Mesenchymal stem cell (in vitro differentiated cells and primary cell): ENCODE data around the gene DHH.

Experiments used
- DNase-seq: peaks from one replicate; pipeline ENCODE4 v3.0.0-alpha.2; 2013
- H2AFZ ChIP-seq: one replicate; pipeline ENCODE4 v1.6.1; 2013; ENCODE audit warnings: low read depth, mild to moderate bottlenecking, control low read depth, inconsistent platforms, low read length, moderate library complexity
- H2AK5ac ChIP-seq: 2 replicates; pipeline ENCODE4 v1.6.1; 2013; ENCODE audit warnings: low read length, moderate library complexity, mild to moderate bottlenecking, inconsistent platforms; ENCODE audit not compliant: severe bottlenecking
- H2BK120ac ChIP-seq: one replicate; pipeline ENCODE4 v1.6.1; 2013; ENCODE audit warnings: low read depth, mild to moderate bottlenecking, inconsistent platforms, low read length, moderate library complexity
- H2BK12ac ChIP-seq, 2 experiments: one replicate each; pipeline ENCODE4 v1.6.1; 2013; ENCODE audit warnings: inconsistent platforms in 2 of 2, low read length in 2 of 2, mild to moderate bottlenecking in 2 of 2, moderate library complexity in 2 of 2, control low read depth in 1 of 2
- H2BK15ac ChIP-seq: one replicate; pipeline ENCODE4 v1.6.1; 2013; ENCODE audit warnings: mild to moderate bottlenecking, low read depth, inconsistent platforms; ENCODE audit not compliant: poor library complexity, severe bottlenecking
- H2BK5ac ChIP-seq: 2 replicates; pipeline ENCODE4 v1.6.1; 2013; ENCODE audit warnings: low read depth, mild to moderate bottlenecking, low read length, control low read depth, inconsistent platforms; ENCODE audit not compliant: poor library complexity, severe bottlenecking
- H3K14ac ChIP-seq, 2 experiments: one replicate each; pipeline ENCODE4 v1.6.1; 2013; ENCODE audit warnings: inconsistent platforms in 2 of 2, low read length in 2 of 2, control low read depth in 1 of 2, mild to moderate bottlenecking in 1 of 2, moderate library complexity in 1 of 2
- H3K18ac ChIP-seq, 2 experiments: one replicate each; pipeline ENCODE4 v1.6.1; 2013; ENCODE audit warnings: inconsistent platforms in 2 of 2, low read length in 2 of 2, control low read depth in 1 of 2, low read depth in 1 of 2, mild to moderate bottlenecking in 1 of 2
- H3K23ac ChIP-seq, 2 experiments: one replicate each; pipeline ENCODE4 v1.6.1; 2013; ENCODE audit warnings: inconsistent platforms in 2 of 2, low read length in 2 of 2, mild to moderate bottlenecking in 2 of 2, moderate library complexity in 2 of 2, control low read depth in 1 of 2
- H3K27ac ChIP-seq: 2 replicates; pipeline ENCODE4 v1.5.1; 2013; ENCODE audit warnings: mild to moderate bottlenecking, moderate library complexity, low read length, control low read depth, inconsistent platforms; ENCODE audit not compliant: poor library complexity, severe bottlenecking
- H3K27me3 ChIP-seq, 2 experiments: 2 replicates each; pipeline versions ENCODE4 v1.6.1 to v1.7.0; 2013; ENCODE audit warnings: low read length in 2 of 2, mild to moderate bottlenecking in 2 of 2, moderate library complexity in 2 of 2, control low read depth in 1 of 2, inconsistent platforms in 1 of 2; ENCODE audit not compliant: control insufficient read depth in 1 of 2, insufficient read depth in 1 of 2
- H3K36me3 ChIP-seq, 2 experiments: 2 replicates each; pipeline versions ENCODE4 v1.6.1 to v1.7.0; 2013; ENCODE audit warnings: low read length in 2 of 2, control low read depth in 1 of 2, inconsistent platforms in 1 of 2, low read depth in 1 of 2, mild to moderate bottlenecking in 1 of 2; ENCODE audit not compliant: insufficient read depth in 2 of 2, control insufficient read depth in 1 of 2
- H3K4ac ChIP-seq, 2 experiments: one replicate each; pipeline ENCODE4 v1.6.1; 2013; ENCODE audit warnings: inconsistent platforms in 2 of 2, low read length in 2 of 2, mild to moderate bottlenecking in 2 of 2, moderate library complexity in 2 of 2, control low read depth in 1 of 2, low read depth in 1 of 2
- H3K4me1 ChIP-seq: 2 replicates; pipeline ENCODE4 v1.6.1; 2013; ENCODE audit warnings: low read depth, low read length, control low read depth; ENCODE audit not compliant: control insufficient read depth, insufficient read depth
- H3K4me2 ChIP-seq: 2 replicates; pipeline ENCODE4 v1.6.1; 2013; ENCODE audit warnings: low read length, mild to moderate bottlenecking, inconsistent platforms; ENCODE audit not compliant: poor library complexity, severe bottlenecking
- H3K4me3 ChIP-seq, 2 experiments: 2 replicates each; pipeline versions ENCODE4 v1.5.1 to v1.7.0; 2013; ENCODE audit warnings: low read length in 2 of 2, mild to moderate bottlenecking in 2 of 2, control low read depth in 1 of 2, low read depth in 1 of 2; ENCODE audit not compliant: insufficient read depth in 1 of 2
- H3K79me1 ChIP-seq: replicated peaks from 2 replicates; pipeline ENCODE4 v1.6.1; 2013; ENCODE audit warnings: mild to moderate bottlenecking, control low read depth, low read length, inconsistent platforms; ENCODE audit not compliant: poor library complexity, severe bottlenecking
- H3K9ac ChIP-seq: 2 replicates; pipeline ENCODE4 v1.7.0; 2013; ENCODE audit warnings: mild to moderate bottlenecking, low read length, moderate library complexity
- H3K9me3 ChIP-seq: 2 replicates; pipeline ENCODE4 v1.7.0; 2013; ENCODE audit warnings: mild to moderate bottlenecking, low read length; ENCODE audit not compliant: control insufficient read depth
- H4K8ac ChIP-seq: one replicate; pipeline ENCODE4 v1.6.1; 2013; ENCODE audit warnings: inconsistent platforms, mild to moderate bottlenecking, low read length, moderate library complexity
- H4K91ac ChIP-seq: one replicate; pipeline ENCODE4 v1.6.1; 2013; ENCODE audit warnings: mild to moderate bottlenecking, low read length, inconsistent platforms
- WGBS: methylation state at CpG from one replicate; pipeline ENCODE4 v1.1.7; 2013; ENCODE audit warnings: mixed read lengths; 5-methylcytosine and 5-hydroxymethylcytosine counted together

The DHH gene

GRCh38 chr12:49043856-49044258, 50.7 kb downstream of the DHH start:
- H3K14ac ChIP-seq = no peak overlapping the region
- no peak overlapping the region for H2AFZ ChIP-seq
- H2AK5ac ChIP-seq = no peak overlapping the region
- H3K79me1 ChIP-seq = peaks cover 55% of the 10 kb centered on the region
- no peak overlapping the region for H3K27ac ChIP-seq
- no peak overlapping the region for H3K4me2 ChIP-seq
- no peak overlapping the region for H3K18ac ChIP-seq
- no peak overlapping the region for H2BK12ac ChIP-seq
- no peak overlapping the region for H2BK15ac ChIP-seq
- no peak overlapping the region for H3K9ac ChIP-seq
- peak; percentile 56 for DNase-seq
- WGBS = 67% methylated on average over 11 of the region's 11 CpGs
- H3K4ac ChIP-seq = no peak overlapping the region
- no peak overlapping the region for H3K4me3 ChIP-seq
- no peak overlapping the region for H4K91ac ChIP-seq
- H2BK5ac ChIP-seq = no peak overlapping the region
- peaks cover 93 to 95% of the 10 kb centered on the region in 2 experiments for H3K36me3 ChIP-seq
- H4K8ac ChIP-seq = no peak overlapping the region
- H2BK120ac ChIP-seq = no peak overlapping the region
- H3K4me1 ChIP-seq = peaks cover 1% of the 10 kb centered on the region
- no peak overlapping the region for H3K23ac ChIP-seq
- no peaks in the 10 kb centered on the region for H3K9me3 ChIP-seq
- H3K27me3 ChIP-seq = no peaks in the 10 kb centered on the region

GRCh38 chr12:49043241-49043640, 51.4 kb downstream of the DHH start:
- 96% methylated on average over 4 of the region's 4 CpGs for WGBS
- H3K79me1 ChIP-seq = peaks cover 57% of the 10 kb centered on the region
- no peak overlapping the region for H3K9ac ChIP-seq
- H3K4me1 ChIP-seq = no peaks in the 10 kb centered on the region
- H2AK5ac ChIP-seq = no peak overlapping the region
- H3K4ac ChIP-seq = no peak overlapping the region
- H2BK15ac ChIP-seq = no peak overlapping the region
- no peaks in the 10 kb centered on the region for H3K27me3 ChIP-seq
- no peak for DNase-seq
- peaks cover 95% of the 10 kb centered on the region in 2 experiments for H3K36me3 ChIP-seq
- H2BK12ac ChIP-seq = no peak overlapping the region
- H3K9me3 ChIP-seq = no peaks in the 10 kb centered on the region
- H3K23ac ChIP-seq = no peak overlapping the region
- H4K91ac ChIP-seq = no peak overlapping the region
- no peak overlapping the region for H4K8ac ChIP-seq
- no peak overlapping the region for H3K18ac ChIP-seq
- no peak overlapping the region for H3K27ac ChIP-seq
- no peak overlapping the region for H3K4me3 ChIP-seq
- H2BK120ac ChIP-seq = no peak overlapping the region
- no peak overlapping the region for H3K14ac ChIP-seq
- no peak overlapping the region for H3K4me2 ChIP-seq
- H2BK5ac ChIP-seq = no peak overlapping the region
- H2AFZ ChIP-seq = no peak overlapping the region

GRCh38 chr12:49041881-49042484, 52.6 kb downstream of the DHH start:
- peaks cover 95 to 98% of the 10 kb centered on the region in 2 experiments for H3K36me3 ChIP-seq
- no peak overlapping the region for H3K23ac ChIP-seq
- H2BK15ac ChIP-seq = no peak overlapping the region
- no peaks in the 10 kb centered on the region for H3K27me3 ChIP-seq
- H2BK5ac ChIP-seq = no peak overlapping the region
- H3K27ac ChIP-seq = no peak overlapping the region
- no peak overlapping the region for H3K14ac ChIP-seq
- no peak overlapping the region for H2BK120ac ChIP-seq
- H3K4me3 ChIP-seq = no peak overlapping the region
- H3K79me1 ChIP-seq = peaks cover 61% of the 10 kb centered on the region
- whole genome bisulfite sequencing = 90% methylated on average over 10 of the region's 18 CpGs
- H2AK5ac ChIP-seq = no peak overlapping the region
- H4K91ac ChIP-seq = no peak overlapping the region
- no peak overlapping the region for H3K9ac ChIP-seq
- no peak for DNase-seq
- H3K9me3 ChIP-seq = no peaks in the 10 kb centered on the region
- H2AFZ ChIP-seq = no peak overlapping the region
- no peak overlapping the region for H3K4me2 ChIP-seq
- no peak overlapping the region for H2BK12ac ChIP-seq
- H3K18ac ChIP-seq = no peak overlapping the region
- no peak overlapping the region for H3K4ac ChIP-seq
- no peaks in the 10 kb centered on the region for H3K4me1 ChIP-seq
- H4K8ac ChIP-seq = no peak overlapping the region

- Histone ChIP-seq H4K91ac (no peak overlapping the region), H3K4me3 (no peak overlapping the region), H2BK12ac (no peak overlapping the region), H2BK15ac (no peak overlapping the region), H3K27me3 (no peaks in the 10 kb centered on the region), H3K79me1 (peaks cover 56% of the 10 kb centered on the region), H4K8ac (no peak overlapping the region), H2BK5ac (no peak overlapping the region), H3K9me3 (no peaks in the 10 kb centered on the region), H3K36me3 (peaks cover 93 to 94% of the 10 kb centered on the region in 2 experiments), H3K4me1 (no peaks in the 10 kb centered on the region), H3K4me2 (no peak overlapping the region), H2AFZ (no peak overlapping the region), H2AK5ac (no peak overlapping the region), H3K23ac (no peak overlapping the region), H3K9ac (no peak overlapping the region), H3K14ac (no peak overlapping the region), H2BK120ac (no peak overlapping the region), H3K4ac (no peak overlapping the region), H3K18ac (no peak overlapping the region), H3K27ac (no peak overlapping the region)
- DNase-seq = no peak
- WGBS = 97% methylated on average over 30 of the region's 31 CpGs
These were observed 53.3 kb downstream of the DHH start for GRCh38 chr12:49041036-49041880.
